MCF 10A (cell line): ENCODE measurements around the gene COX6A2. TPM values are rescaled to one million over a fixed set of nuclear protein-coding genes. Genes with fewer than 3 reads are reported as not detected.
"Not testable (repeated sequence)": the region's sequence is repeated elsewhere in the genome, so short reads cannot be mapped to it uniquely, and the experiment has no call there.

Experiments used
- BruUV-seq: library from RNA; stranded (reverse); fragments of 400-500 nt; replicated peaks from 2 replicates; lab custom pipeline; 2021; lab: Mats Ljungman, UMichigan
- CTCF ChIA-PET: fragments of 300-600 bp; sonication (Branson Sonifier 250); formaldehyde crosslinking; extraction: SDS; loops from one replicate; lab custom pipeline; 2021; ENCODE audit warnings: antibody characterized with exemption, inconsistent platforms; lab: Yijun Ruan, JAX
- POLR2A ChIA-PET: fragments of 300-600, 350-650 bp; sonication (Branson Sonifier 250); formaldehyde crosslinking; extraction: SDS; loops from one replicate; lab custom pipeline; 2020; ENCODE audit warnings: antibody characterized with exemption, inconsistent platforms; lab: Yijun Ruan, JAX
- DNase-seq: peaks from one replicate; pipeline ENCODE4 v3.0.0-alpha.2; 2018; ENCODE audit not compliant: unreplicated experiment
- H3K27ac Mint-ChIP-seq: one replicate; pipeline ENCODE4 v1.8.0; 2022; ENCODE audit warnings: mild to moderate bottlenecking, low read depth, mixed read lengths; ENCODE audit not compliant: unreplicated experiment
- H3K27me3 Mint-ChIP-seq: one replicate; pipeline ENCODE4 v1.8.0; 2022; ENCODE audit warnings: mixed read lengths; ENCODE audit not compliant: insufficient read depth, unreplicated experiment
- H3K36me3 Mint-ChIP-seq: one replicate; pipeline ENCODE4 v1.8.0; 2022; ENCODE audit warnings: mild to moderate bottlenecking, moderate library complexity, mixed read lengths; ENCODE audit not compliant: insufficient read depth, unreplicated experiment
- H3K4me1 Mint-ChIP-seq: one replicate; pipeline ENCODE4 v1.8.0; 2022; ENCODE audit warnings: mixed read lengths; ENCODE audit not compliant: insufficient read depth, unreplicated experiment
- H3K4me3 Mint-ChIP-seq: one replicate; pipeline ENCODE4 v1.8.0; 2022; ENCODE audit warnings: mild to moderate bottlenecking, moderate library complexity, mixed read lengths; ENCODE audit not compliant: unreplicated experiment
- H3K9me3 Mint-ChIP-seq: one replicate; pipeline ENCODE4 v1.8.0; 2022; ENCODE audit warnings: mixed read lengths; ENCODE audit not compliant: unreplicated experiment
- CTCF ChIP-seq: fragments of 200-600 bp; IDR thresholded peaks from one replicate; pipeline ENCODE4 v1.8.0; 2022; ENCODE audit warnings: antibody characterized with exemption, mild to moderate bottlenecking; ENCODE audit not compliant: unreplicated experiment
- intact Hi-C: fragments of 100-400 bp; cut with micrococcal nuclease; formaldehyde crosslinking; loops from 2 replicates; pipeline ENCODE4 v1.14.1; 2022
- total RNA-seq: library from RNA; stranded (reverse); gene quantifications from 2 replicates; pipeline ENCODE4 v1.2.3, GENCODE V29; 2022

The COX6A2 gene
- total RNA-seq, 1 experiment from 2014 or later: not detected

- TF ChIP-seq CTCF: no peak
- no peaks in the 10 kb centered on the region for H3K4me1 Mint-ChIP-seq
- ChIA-PET POLR2A (no interaction called here), CTCF (interaction anchor here (0.7 kb wide), 2 partner anchors 284 to 319 kb away, joined by 3 to 4 read pairs; no protein-coding TSS in a partner anchor)
- H3K9me3 Mint-ChIP-seq: no peaks in the 10 kb centered on the region
- no peak for DNase-seq
- BruUV-seq: no TSS peak
- intact Hi-C loops: no loop called here
- no peak overlapping the region for H3K4me3 Mint-ChIP-seq
- H3K27ac Mint-ChIP-seq: no peak overlapping the region
- H3K36me3 Mint-ChIP-seq: peaks cover 6% of the 10 kb centered on the region
- H3K27me3 Mint-ChIP-seq: peaks cover 12% of the 10 kb centered on the region
Observed at GRCh38 chr16:31420037-31420436, 8.1 kb downstream of the COX6A2 start.

GRCh38 chr16:31417916-31418315 is 10.2 kb downstream of the COX6A2 start:
- Mint-ChIP-seq H3K9me3 (no peaks in the 10 kb centered on the region), H3K27me3 (peaks cover 33% of the 10 kb centered on the region), H3K36me3 (peaks cover 6% of the 10 kb centered on the region), H3K4me3 (no peak overlapping the region), H3K4me1 (no peaks in the 10 kb centered on the region), H3K27ac (no peak overlapping the region)
- TF ChIP-seq CTCF: no peak
- ChIA-PET CTCF (no interaction called here), POLR2A (no interaction called here)
- no TSS peak for BruUV-seq
- DNase-seq: no peak
- intact Hi-C loops: no loop called here

- intact Hi-C loops, H3K4me1 Mint-ChIP-seq, H3K4me3 Mint-ChIP-seq, BruUV-seq, H3K27ac Mint-ChIP-seq, POLR2A ChIA-PET, DNase-seq, H3K9me3 Mint-ChIP-seq, H3K36me3 Mint-ChIP-seq: not testable (repeated sequence)
- CTCF ChIA-PET: interaction anchor here (0.6 kb wide), 1 partner anchor 33 kb away, joined by 4 read pairs; no protein-coding TSS in a partner anchor
- H3K27me3 Mint-ChIP-seq: peaks cover 42% of the 10 kb centered on the region
Observed at GRCh38 chr16:31417036-31417435, 11.1 kb downstream of the COX6A2 start.

GRCh38 chr16:31416371-31416770 is 11.8 kb downstream of the COX6A2 start:
- intact Hi-C loops: no loop called here
- DNase-seq: no peak
- H3K36me3 Mint-ChIP-seq: peaks cover 6% of the 10 kb centered on the region
- no peak overlapping the region for H3K4me3 Mint-ChIP-seq
- H3K9me3 Mint-ChIP-seq: no peaks in the 10 kb centered on the region
- H3K4me1 Mint-ChIP-seq: no peaks in the 10 kb centered on the region
- no peak overlapping the region for H3K27ac Mint-ChIP-seq
- H3K27me3 Mint-ChIP-seq: peaks cover 46% of the 10 kb centered on the region
- TF ChIP-seq CTCF: no peak
- CTCF ChIA-PET: no interaction called here
- POLR2A ChIA-PET: no interaction called here
- no TSS peak for BruUV-seq

- TF ChIP-seq CTCF: no peak
- Mint-ChIP-seq H3K9me3 (no peaks in the 10 kb centered on the region), H3K4me1 (no peaks in the 10 kb centered on the region), H3K27me3 (peaks cover 46% of the 10 kb centered on the region), H3K27ac (no peak overlapping the region), H3K4me3 (no peak overlapping the region), H3K36me3 (peaks cover 6% of the 10 kb centered on the region)
- intact Hi-C loops: no loop called here
- BruUV-seq: no TSS peak
- DNase-seq: no peak
- POLR2A ChIA-PET: no interaction called here
- CTCF ChIA-PET: no interaction called here
Observed at GRCh38 chr16:31414706-31415105, 13.5 kb downstream of the COX6A2 start.
